Central memory CD8-positive, alpha-beta T cell (primary cell): ENCODE results near the gene COG5.

Experiments used
- ATAC-seq: fragments of 150-1000 bp; cut with Tn5 transposase; replicated peaks from 2 replicates; pipeline ENCODE4 v1.10.0; 2022; ENCODE audit warnings: mild to moderate bottlenecking, moderate FRiP score, moderate number of reproducible peaks; ENCODE audit not compliant: poor library complexity, severe bottlenecking; ENCODE audit errors: extremely low read depth
- DNase-seq, 2 donors: peaks; one replicate each; pipeline ENCODE4 v3.0.0; 2021; ENCODE audit warnings: low spot score in 2 of 2
- H3K27ac Mint-ChIP-seq: one replicate; pipeline ENCODE4 v1.8.0; 2022; ENCODE audit warnings: low read depth, mild to moderate bottlenecking, moderate library complexity, mixed read lengths
- H3K27me3 Mint-ChIP-seq: one replicate; pipeline ENCODE4 v1.8.0; 2022; ENCODE audit warnings: mixed read lengths
- H3K36me3 Mint-ChIP-seq: one replicate; pipeline ENCODE4 v1.8.0; 2022; ENCODE audit warnings: mild to moderate bottlenecking, moderate library complexity, mixed read lengths; ENCODE audit not compliant: insufficient read depth
- H3K4me1 Mint-ChIP-seq: one replicate; pipeline ENCODE4 v1.8.0; 2022; ENCODE audit warnings: mixed read lengths
- H3K4me3 Mint-ChIP-seq: one replicate; pipeline ENCODE4 v1.8.0; 2022; ENCODE audit warnings: mild to moderate bottlenecking, moderate library complexity, mixed read lengths
- H3K9me3 Mint-ChIP-seq: one replicate; pipeline ENCODE4 v1.8.0; 2022; ENCODE audit warnings: mixed read lengths

The COG5 gene

GRCh38 chr7:107494315-107494751 lies 69.4 kb downstream of the COG5 start:
- ATAC-seq, result no peak
- no peak for DNase-seq
- Mint-ChIP-seq H3K27ac (no peak overlapping the region), H3K36me3 (peaks cover 4% of the 10 kb centered on the region), H3K4me1 (peaks cover 54% of the 10 kb centered on the region), H3K4me3 (no peak overlapping the region), H3K9me3 (no peaks in the 10 kb centered on the region), H3K27me3 (no peaks in the 10 kb centered on the region)

- ATAC-seq, result no peak
- Mint-ChIP-seq H3K27ac (no peak overlapping the region), H3K4me3 (no peak overlapping the region), H3K27me3 (no peaks in the 10 kb centered on the region), H3K4me1 (peaks cover 48% of the 10 kb centered on the region), H3K36me3 (peaks cover 4% of the 10 kb centered on the region), H3K9me3 (no peaks in the 10 kb centered on the region)
- DNase-seq, result no peak
Measured at GRCh38 chr7:107492875-107493274, 70.8 kb downstream of the COG5 start.

GRCh38 chr7:107486041-107486440 lies 77.7 kb downstream of the COG5 start:
- peaks cover 19% of the 10 kb centered on the region for H3K4me1 Mint-ChIP-seq
- H3K27ac Mint-ChIP-seq, result no peak overlapping the region
- peaks cover 2% of the 10 kb centered on the region for H3K36me3 Mint-ChIP-seq
- H3K4me3 Mint-ChIP-seq, result peak overlapping the region; percentile 17
- no peaks in the 10 kb centered on the region for H3K9me3 Mint-ChIP-seq
- ATAC-seq, result peak; percentile 52
- no peak for DNase-seq
- no peaks in the 10 kb centered on the region for H3K27me3 Mint-ChIP-seq

GRCh38 chr7:107482571-107482970 lies 81.1 kb downstream of the COG5 start:
- H3K27ac Mint-ChIP-seq, result no peak overlapping the region

GRCh38 chr7:107480932-107481331 lies 82.8 kb downstream of the COG5 start:
- DNase-seq (no peak), ATAC-seq (no peak)
- peaks cover 13% of the 10 kb centered on the region for H3K4me1 Mint-ChIP-seq
- H3K27ac Mint-ChIP-seq, result no peak overlapping the region
- no peaks in the 10 kb centered on the region for H3K9me3 Mint-ChIP-seq
- no peak overlapping the region for H3K4me3 Mint-ChIP-seq
- no peaks in the 10 kb centered on the region for H3K27me3 Mint-ChIP-seq
- peaks cover under 1% of the 10 kb centered on the region for H3K36me3 Mint-ChIP-seq

More at GRCh38 chr7:107482571-107482970, 81.1 kb downstream of the COG5 start:
- no peaks in the 10 kb centered on the region for H3K9me3 Mint-ChIP-seq
- peaks cover 18% of the 10 kb centered on the region for H3K4me1 Mint-ChIP-seq
- no peaks in the 10 kb centered on the region for H3K36me3 Mint-ChIP-seq
- no peak for DNase-seq
- H3K27me3 Mint-ChIP-seq, result no peaks in the 10 kb centered on the region
- ATAC-seq, result no peak
- H3K4me3 Mint-ChIP-seq, result no peak overlapping the region

- Mint-ChIP-seq H3K36me3 (peaks cover 2% of the 10 kb centered on the region), H3K4me1 (peaks cover 7% of the 10 kb centered on the region), H3K27ac (no peak overlapping the region), H3K4me3 (no peak overlapping the region), H3K27me3 (no peaks in the 10 kb centered on the region), H3K9me3 (no peaks in the 10 kb centered on the region)
- DNase-seq (no peak), ATAC-seq (no peak)
Measured at GRCh38 chr7:107479303-107479702, 84.4 kb downstream of the COG5 start.

- Mint-ChIP-seq H3K4me3 (no peak overlapping the region), H3K4me1 (peaks cover 2% of the 10 kb centered on the region), H3K27me3 (no peaks in the 10 kb centered on the region), H3K36me3 (peaks cover 2% of the 10 kb centered on the region), H3K9me3 (no peaks in the 10 kb centered on the region), H3K27ac (no peak overlapping the region)
- ATAC-seq (no peak), DNase-seq (no peak)
Measured at GRCh38 chr7:107474104-107474521, 89.6 kb downstream of the COG5 start.

GRCh38 chr7:107472116-107472515 lies 91.6 kb downstream of the COG5 start:
- Mint-ChIP-seq H3K9me3 (no peaks in the 10 kb centered on the region), H3K27ac (no peak overlapping the region), H3K4me3 (no peak overlapping the region), H3K27me3 (no peaks in the 10 kb centered on the region), H3K4me1 (no peaks in the 10 kb centered on the region), H3K36me3 (peaks cover 2% of the 10 kb centered on the region)
- no peak for ATAC-seq
- DNase-seq, result no peak

- Mint-ChIP-seq H3K27ac (no peak overlapping the region), H3K27me3 (no peaks in the 10 kb centered on the region), H3K36me3 (peaks cover 2% of the 10 kb centered on the region), H3K9me3 (no peaks in the 10 kb centered on the region), H3K4me1 (no peaks in the 10 kb centered on the region), H3K4me3 (no peak overlapping the region)
- DNase-seq (no peak), ATAC-seq (no peak)
Measured at GRCh38 chr7:107471292-107472070, 92.2 kb downstream of the COG5 start.

- no peaks in the 10 kb centered on the region for H3K9me3 Mint-ChIP-seq
- no peaks in the 10 kb centered on the region for H3K27me3 Mint-ChIP-seq
- no peak for DNase-seq
- H3K27ac Mint-ChIP-seq, result no peak within 1 kb of the TSS
- no peak within 1 kb of the TSS for H3K4me3 Mint-ChIP-seq
- no peaks in the 10 kb centered on the region for H3K36me3 Mint-ChIP-seq
- no peak for ATAC-seq
- H3K4me1 Mint-ChIP-seq, result peaks cover 5% of the 10 kb centered on the region
Measured at GRCh38 chr7:107469929-107470328, 93.8 kb downstream of the COG5 start, which contains the start of gene GPR22. Gene GPR22 (plus strand): TSS chr7:107470057. CDS start chr7:107474061, 4,004 bp downstream.

- H3K4me1 Mint-ChIP-seq, result peaks cover 5% of the 10 kb centered on the region
- ATAC-seq (no peak), DNase-seq (no peak)
- no peaks in the 10 kb centered on the region for H3K9me3 Mint-ChIP-seq
- H3K36me3 Mint-ChIP-seq, result peaks cover 3% of the 10 kb centered on the region
- H3K4me3 Mint-ChIP-seq, result no peak overlapping the region
- H3K27ac Mint-ChIP-seq, result no peak overlapping the region
- no peaks in the 10 kb centered on the region for H3K27me3 Mint-ChIP-seq
Measured at GRCh38 chr7:107468824-107469223, 94.9 kb downstream of the COG5 start.

GRCh38 chr7:107467972-107468371 lies 95.7 kb downstream of the COG5 start:
- H3K27ac Mint-ChIP-seq, result no peak overlapping the region
- H3K4me3 Mint-ChIP-seq, result no peak overlapping the region
- DNase-seq (no peak), ATAC-seq (no peak)
- no peaks in the 10 kb centered on the region for H3K9me3 Mint-ChIP-seq
- peaks cover 4% of the 10 kb centered on the region for H3K36me3 Mint-ChIP-seq
- H3K27me3 Mint-ChIP-seq, result no peaks in the 10 kb centered on the region
- H3K4me1 Mint-ChIP-seq, result peaks cover 5% of the 10 kb centered on the region

GRCh38 chr7:107464666-107465226 lies 99.0 kb downstream of the COG5 start:
- DNase-seq (no peak), ATAC-seq (no peak)
- Mint-ChIP-seq H3K4me1 (peaks cover 5% of the 10 kb centered on the region), H3K27ac (no peak overlapping the region), H3K9me3 (no peaks in the 10 kb centered on the region), H3K36me3 (peaks cover 5% of the 10 kb centered on the region), H3K27me3 (no peaks in the 10 kb centered on the region), H3K4me3 (no peak overlapping the region)
